Stimulated activated CD4-positive, alpha-beta T cell treated with anti-CD3 and anti-CD28 coated beads, Interleukin-1b, Interleukin-23, amount 100 ng/mL, for 4 hours (primary cell): ENCODE measurements around the gene CCNK.

Experiments used
- DNase-seq, 2 donors: peaks; one replicate each; pipeline ENCODE4 v3.0.0-alpha.2; 2020; ENCODE audit warnings: low read depth in 2 of 2

The CCNK gene

GRCh38 chr14:99480917-99481744, at the start of gene CCNK:
TSS of gene CCNK (plus strand) at chr14:99481409. CDS start at chr14:99492678, 11,269 bp downstream.
- peak; percentile 100 for DNase-seq

- DNase-seq = no peak
These were observed 49.2 kb upstream of the CCNK start for GRCh38 chr14:99431986-99432385.

- DNase-seq = no peak
These were observed 48.7 kb upstream of the CCNK start for GRCh38 chr14:99432485-99432884.

GRCh38 chr14:99435327-99435726, 45.9 kb upstream of the CCNK start:
- DNase-seq = no peak

GRCh38 chr14:99436247-99437180, 44.7 kb upstream of the CCNK start:
- no peak for DNase-seq

- no peak for DNase-seq
These were observed 43.5 kb upstream of the CCNK start for GRCh38 chr14:99437706-99438105.

GRCh38 chr14:99440278-99440677, 40.9 kb upstream of the CCNK start:
- DNase-seq = no peak

GRCh38 chr14:99441157-99441870, 39.9 kb upstream of the CCNK start:
- DNase-seq = no peak

- no peak for DNase-seq
These were observed 39.3 kb upstream of the CCNK start for GRCh38 chr14:99441918-99442317.

- DNase-seq = no peak
These were observed 35.3 kb upstream of the CCNK start for GRCh38 chr14:99445931-99446330.

- no peak for DNase-seq
These were observed 33.5 kb upstream of the CCNK start for GRCh38 chr14:99447739-99448138.

GRCh38 chr14:99450266-99450665, 30.9 kb upstream of the CCNK start:
- DNase-seq = no peak

GRCh38 chr14:99451234-99451633, 30.0 kb upstream of the CCNK start:
- no peak for DNase-seq

- no peak for DNase-seq
These were observed 28.2 kb upstream of the CCNK start for GRCh38 chr14:99452968-99453367.

- DNase-seq = no peak
These were observed 27.0 kb upstream of the CCNK start for GRCh38 chr14:99454246-99454645.

- DNase-seq = no peak
These were observed 21.6 kb upstream of the CCNK start for GRCh38 chr14:99459481-99460100.

GRCh38 chr14:99460793-99461192, 20.4 kb upstream of the CCNK start:
- no peak for DNase-seq

- DNase-seq = no peak
These were observed 19.7 kb upstream of the CCNK start for GRCh38 chr14:99461411-99462085.

- no peak for DNase-seq
These were observed 19.0 kb upstream of the CCNK start for GRCh38 chr14:99462210-99462609.

- DNase-seq = no peak
These were observed 17.2 kb upstream of the CCNK start for GRCh38 chr14:99463974-99464373.

- DNase-seq = no peak
These were observed 15.9 kb upstream of the CCNK start for GRCh38 chr14:99465288-99465687.
